ENCODE measurements around the gene DNMT3L. TPM values are rescaled to one million over a fixed set of nuclear protein-coding genes. Genes with fewer than 3 reads are reported as not detected.

Gene DNMT3L
- total RNA-seq, 3 donors from 2014 or later: not detected

GRCh38 chr21:44262338-44263056 is 800 bp upstream of the DNMT3L start:
- intact Hi-C loops (cut with DNase I, micrococcal nuclease): no loop called here
- H3K36me3 ChIP-seq (ENCODE audit: low read depth): no peaks in the 10 kb centered on the region
- no peak for TF ChIP-seq CTCF (IDR thresholded peaks at IDR 0.05)

GRCh38 chr21:44260791-44261631 is 686 bp downstream of the DNMT3L start:
- intact Hi-C loops (cut with DNase I, micrococcal nuclease): no loop called here
- Histone ChIP-seq H3K9me3 (no peaks in the 10 kb centered on the region), H3K4me1 (ENCODE audit: low read depth) (no peaks in the 10 kb centered on the region), H3K4me3 (no peak overlapping the region), H3K36me3 (ENCODE audit: low read depth) (no peaks in the 10 kb centered on the region)
- peak in 1 of 3 donors; percentile 27 for DNase-seq
- ATAC-seq: no peak
- no peak for TF ChIP-seq CTCF (IDR thresholded peaks at IDR 0.05)

More at GRCh38 chr21:44262338-44263056, 800 bp upstream of the DNMT3L start:
- Histone ChIP-seq H3K9me3 (no peaks in the 10 kb centered on the region), H3K4me3 (no peak overlapping the region), H3K4me1 (ENCODE audit: low read depth) (no peaks in the 10 kb centered on the region)
- DNase-seq (peak in 1 of 3 donors; percentile 41), ATAC-seq (no peak)

- Histone ChIP-seq H3K4me1 (ENCODE audit: low read depth) (no peaks in the 10 kb centered on the region), H3K4me3 (no peak overlapping the region), H3K9me3 (no peaks in the 10 kb centered on the region), H3K36me3 (ENCODE audit: low read depth) (no peaks in the 10 kb centered on the region)
- DNase-seq (no peak), ATAC-seq (no peak)
- intact Hi-C loops (cut with DNase I, micrococcal nuclease): no loop called here
- no peak for TF ChIP-seq CTCF (IDR thresholded peaks at IDR 0.05)
These were observed 1.6 kb downstream of the DNMT3L start for GRCh38 chr21:44260066-44260465.

GRCh38 chr21:44259082-44259705 is 2.5 kb downstream of the DNMT3L start:
- Histone ChIP-seq H3K36me3 (ENCODE audit: low read depth) (no peaks in the 10 kb centered on the region), H3K9me3 (no peaks in the 10 kb centered on the region), H3K4me1 (ENCODE audit: low read depth) (no peaks in the 10 kb centered on the region), H3K4me3 (no peak overlapping the region)
- ATAC-seq: no peak
- no peak for TF ChIP-seq CTCF (IDR thresholded peaks at IDR 0.05)
- DNase-seq: peak in 1 of 3 donors; percentile 33
- intact Hi-C loops (cut with DNase I, micrococcal nuclease): no loop called here

GRCh38 chr21:44258056-44258725 is 3.5 kb downstream of the DNMT3L start:
- TF ChIP-seq CTCF (IDR thresholded peaks at IDR 0.05): no peak
- Histone ChIP-seq H3K9me3 (no peaks in the 10 kb centered on the region), H3K4me3 (no peak overlapping the region), H3K4me1 (ENCODE audit: low read depth) (no peaks in the 10 kb centered on the region), H3K36me3 (ENCODE audit: low read depth) (no peaks in the 10 kb centered on the region)
- ATAC-seq: no peak
- intact Hi-C loops (cut with DNase I, micrococcal nuclease): no loop called here
- peak in 1 of 3 donors; percentile 41 for DNase-seq
